GM19463 (cell line): ENCODE data around the gene COL4A6.
"Not testable (repeated sequence)": the region's sequence is repeated elsewhere in the genome, so short reads cannot be mapped to it uniquely, and the experiment has no call there.

ENCODE experiments used
- ATAC-seq: cut with Tn5 transposase; IDR thresholded peaks from one replicate; pipeline ENCODE4 v1.9.1; 2021; ENCODE audit warnings: mild to moderate bottlenecking, moderate library complexity; ENCODE audit not compliant: unreplicated experiment

Gene COL4A6

DNA sequence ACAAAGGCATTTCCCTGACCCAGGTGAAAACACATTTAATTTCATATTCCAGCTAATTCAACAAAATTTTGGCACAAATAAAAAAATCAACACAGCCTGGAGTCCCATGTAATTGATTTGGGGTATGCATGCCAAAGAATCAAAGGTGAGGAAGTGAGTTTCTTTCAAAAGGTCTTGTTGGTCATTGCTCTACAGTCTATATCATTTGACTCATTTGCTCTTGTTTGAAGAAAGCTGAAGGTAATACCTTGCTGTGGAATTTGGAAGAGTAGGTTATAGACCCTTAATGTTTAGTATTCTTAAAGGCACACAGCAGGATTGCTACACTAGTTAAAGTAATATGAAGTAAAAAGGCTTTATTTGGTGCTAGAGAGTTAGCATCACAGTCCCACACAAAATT lies 25.4 kb downstream of the COL4A6 start:
- no peak for ATAC-seq

DNA sequence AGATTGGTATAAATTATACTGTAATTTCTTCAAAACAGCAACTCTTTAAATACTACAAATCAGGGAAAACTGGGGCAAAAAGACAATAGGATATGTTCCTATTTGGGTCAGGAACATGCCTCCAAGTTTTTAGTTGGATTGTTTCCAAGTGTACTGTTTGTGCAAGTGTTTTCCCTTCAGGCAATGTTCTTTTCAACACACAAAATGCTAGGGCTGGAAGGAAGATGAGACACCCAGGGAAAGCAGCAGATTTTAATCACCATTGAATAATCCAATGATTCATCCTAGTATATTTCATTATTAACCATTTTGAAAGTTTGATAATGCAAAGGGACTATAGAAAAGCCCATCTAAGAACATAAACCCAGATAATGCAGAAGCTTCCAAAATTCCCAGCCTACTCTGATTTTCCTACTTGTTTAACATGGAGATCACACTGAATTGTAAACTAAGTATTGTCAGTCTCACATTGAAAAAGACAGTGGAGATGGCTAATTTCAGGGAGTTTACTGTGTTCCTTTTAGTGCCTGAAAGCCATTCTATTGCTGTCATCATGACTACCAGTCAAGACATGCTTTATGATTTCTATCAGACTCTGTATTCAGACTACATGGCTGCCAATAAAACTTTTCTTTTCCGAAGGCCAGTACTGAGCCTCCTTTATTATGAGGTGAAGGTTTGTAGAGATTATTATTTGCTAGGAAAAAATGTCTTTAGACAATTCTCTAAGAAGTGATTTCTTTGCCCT lies 38.6 kb downstream of the COL4A6 start:
- ATAC-seq, result no peak

DNA sequence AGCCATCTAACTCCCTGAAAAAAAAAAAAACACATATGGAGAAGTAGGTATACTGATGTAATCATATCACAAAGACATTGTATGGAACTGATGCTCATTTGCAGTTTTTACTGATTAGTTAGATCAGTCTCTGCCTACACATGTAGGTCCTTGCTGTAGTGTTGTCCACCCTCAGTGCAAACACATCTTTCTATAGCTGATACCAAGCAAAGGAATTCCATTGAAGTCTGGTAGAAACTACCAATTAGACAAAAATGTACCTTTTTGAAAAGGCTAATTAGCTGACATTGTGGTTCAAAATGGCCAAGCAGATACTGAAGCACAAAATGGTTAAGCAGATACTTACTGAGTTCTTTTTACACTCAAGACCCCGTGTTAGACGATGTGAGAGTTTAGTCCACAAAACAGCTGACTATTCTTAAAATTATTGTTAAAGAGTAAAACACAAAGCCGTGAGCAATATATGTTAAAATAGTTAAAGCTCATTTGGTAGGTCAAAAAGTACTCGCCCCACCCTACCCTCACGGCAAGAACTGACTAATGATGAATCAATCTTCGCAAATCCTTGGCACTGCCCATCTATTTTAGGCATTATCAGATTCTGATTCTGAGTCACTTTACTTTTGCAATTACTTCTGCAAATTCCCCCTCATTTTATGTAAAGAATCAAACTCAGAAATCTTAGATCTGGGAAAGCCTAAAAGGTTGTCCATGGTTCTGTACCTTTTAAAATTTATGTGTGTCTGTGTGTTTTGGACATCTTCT lies 40.4 kb downstream of the COL4A6 start:
- no peak for ATAC-seq

DNA sequence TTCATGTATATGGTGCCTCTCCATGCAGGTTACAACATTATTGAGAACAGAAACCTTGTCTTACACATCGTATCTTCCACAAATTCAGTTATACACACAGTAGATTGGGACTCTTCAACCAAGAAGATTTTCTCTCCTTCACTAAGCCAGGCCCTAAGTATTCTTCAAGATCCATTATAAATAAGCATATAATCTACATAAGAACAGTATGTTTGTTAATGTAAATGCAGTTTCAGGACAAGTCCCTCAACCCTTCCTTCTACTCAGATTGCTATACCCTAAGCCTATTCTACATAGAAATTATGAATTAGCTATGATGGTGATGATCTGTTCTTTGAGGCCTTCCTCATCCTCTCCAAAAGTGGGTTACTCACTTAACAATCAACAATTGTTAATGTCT lies 41.2 kb downstream of the COL4A6 start:
- ATAC-seq, result no peak

DNA sequence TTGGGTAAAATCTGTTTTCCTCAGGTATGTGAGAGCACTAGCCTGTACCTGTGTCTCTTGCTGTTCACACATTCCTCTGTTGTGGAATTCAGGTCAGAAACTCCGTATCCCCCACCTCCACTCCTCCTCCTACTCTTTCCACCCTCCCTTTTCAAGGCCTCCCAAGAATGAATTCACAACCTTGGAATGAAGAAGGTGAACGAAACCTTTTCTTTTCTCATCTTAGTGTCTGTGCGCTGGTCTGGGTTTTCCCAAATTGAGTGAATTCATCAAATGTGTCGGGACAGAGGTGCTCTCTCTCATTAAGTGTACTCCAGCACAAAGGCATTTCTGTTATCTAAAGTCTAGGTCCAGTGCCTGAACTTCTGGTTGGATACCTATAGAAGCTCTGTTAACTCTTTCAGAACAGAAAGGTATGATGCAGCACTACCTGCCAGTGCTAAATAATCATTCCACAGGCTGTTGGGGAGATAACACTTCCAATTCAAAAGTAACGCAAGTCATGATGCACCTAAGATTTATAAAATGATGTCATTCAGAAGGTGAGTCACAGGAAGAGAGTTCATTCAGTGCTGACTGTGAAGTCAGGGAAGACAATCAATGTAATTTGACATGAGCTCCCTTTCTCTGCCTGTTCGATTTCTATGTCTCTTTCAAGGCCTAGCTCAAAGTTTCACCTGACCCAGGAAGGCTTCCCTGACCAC lies 41.9 kb downstream of the COL4A6 start:
- ATAC-seq, result no peak

DNA sequence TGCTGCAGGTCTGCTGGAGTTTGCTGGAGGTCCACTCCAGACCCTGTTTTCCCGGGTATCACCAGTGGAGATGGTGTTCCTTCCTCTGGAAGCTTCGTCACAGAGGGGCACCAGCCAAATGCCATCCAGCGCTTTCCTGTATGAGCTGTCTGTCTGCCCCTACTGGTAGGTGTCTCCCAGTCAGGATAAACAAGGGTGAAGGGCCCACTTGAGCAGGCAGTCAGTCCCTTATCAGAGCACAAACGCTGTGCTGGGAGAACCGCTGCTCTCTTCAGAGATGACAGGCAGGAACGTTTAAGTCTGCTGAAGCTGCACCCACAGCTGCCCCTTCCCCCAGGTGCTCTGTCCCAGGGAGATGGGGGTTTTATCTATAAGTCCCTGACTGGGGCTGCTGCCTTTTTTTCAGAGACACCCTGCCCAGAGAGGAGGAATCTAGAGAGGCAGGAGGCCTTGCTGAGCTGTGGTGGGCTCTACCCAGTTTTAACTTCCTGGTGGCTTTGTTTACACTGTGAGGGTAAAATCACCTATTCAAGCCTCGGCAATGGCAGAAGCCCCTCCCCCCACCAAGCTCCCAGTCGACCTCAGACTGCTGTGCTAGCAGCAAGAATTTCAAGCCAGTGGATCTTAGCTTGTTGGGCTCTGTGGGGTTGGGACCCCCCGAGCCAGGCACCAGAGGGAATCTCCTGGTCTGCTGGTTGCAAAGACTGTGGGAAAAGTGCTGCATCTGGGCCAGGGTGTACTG lies 47.1 kb downstream of the COL4A6 start:
- not testable (repeated sequence) for ATAC-seq

DNA sequence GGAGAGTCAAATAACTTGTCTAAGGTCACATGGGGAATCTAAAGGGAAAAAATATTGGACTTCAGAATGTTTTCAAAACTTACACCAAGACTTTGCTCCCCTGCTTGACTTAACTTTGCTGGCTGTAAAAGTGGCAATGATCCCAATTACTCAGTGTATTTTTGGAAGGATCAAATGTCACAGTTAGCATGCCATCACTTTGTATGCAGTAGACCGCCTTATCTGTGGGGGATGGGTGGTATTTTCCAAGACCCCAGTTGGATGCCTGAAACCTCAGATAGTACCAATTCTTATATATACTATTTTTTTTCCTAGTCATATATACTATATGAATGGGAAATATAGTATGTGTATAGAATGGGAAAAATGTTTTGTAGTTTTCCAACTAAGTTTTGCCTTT lies 53.4 kb downstream of the COL4A6 start:
- no peak for ATAC-seq

- ATAC-seq, result no peak
Observed at GRCh38 chrX:108380222-108380621, 58.0 kb downstream of the COL4A6 start.

- ATAC-seq, result not testable (repeated sequence)
Observed at GRCh38 chrX:108376821-108377220, 61.4 kb downstream of the COL4A6 start.

GRCh38 chrX:108375591-108375990 lies 62.6 kb downstream of the COL4A6 start:
- not testable (repeated sequence) for ATAC-seq

- no peak for ATAC-seq
Observed at GRCh38 chrX:108366644-108367406, 71.4 kb downstream of the COL4A6 start.

DNA sequence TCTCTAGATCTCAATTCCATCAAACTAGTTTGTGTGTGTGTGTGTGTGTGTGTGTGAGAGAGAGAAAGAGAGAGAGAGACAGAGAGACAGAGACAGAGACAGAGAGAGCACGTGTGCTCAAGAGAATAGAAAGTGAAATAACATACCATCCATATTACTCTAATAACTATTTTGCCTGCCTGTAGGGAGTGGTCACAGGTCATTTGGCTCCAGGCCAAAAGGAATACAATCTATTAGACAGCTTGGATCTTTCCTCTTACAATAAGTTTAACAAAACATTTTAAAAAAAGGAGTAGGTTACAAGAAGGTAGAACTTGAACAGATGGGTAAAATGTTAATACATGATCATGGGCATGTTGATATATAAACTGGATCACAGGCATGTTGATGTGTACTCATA lies 76.2 kb downstream of the COL4A6 start:
- no peak for ATAC-seq

GRCh38 chrX:108361316-108361715 lies 76.9 kb downstream of the COL4A6 start:
- ATAC-seq, result no peak

DNA sequence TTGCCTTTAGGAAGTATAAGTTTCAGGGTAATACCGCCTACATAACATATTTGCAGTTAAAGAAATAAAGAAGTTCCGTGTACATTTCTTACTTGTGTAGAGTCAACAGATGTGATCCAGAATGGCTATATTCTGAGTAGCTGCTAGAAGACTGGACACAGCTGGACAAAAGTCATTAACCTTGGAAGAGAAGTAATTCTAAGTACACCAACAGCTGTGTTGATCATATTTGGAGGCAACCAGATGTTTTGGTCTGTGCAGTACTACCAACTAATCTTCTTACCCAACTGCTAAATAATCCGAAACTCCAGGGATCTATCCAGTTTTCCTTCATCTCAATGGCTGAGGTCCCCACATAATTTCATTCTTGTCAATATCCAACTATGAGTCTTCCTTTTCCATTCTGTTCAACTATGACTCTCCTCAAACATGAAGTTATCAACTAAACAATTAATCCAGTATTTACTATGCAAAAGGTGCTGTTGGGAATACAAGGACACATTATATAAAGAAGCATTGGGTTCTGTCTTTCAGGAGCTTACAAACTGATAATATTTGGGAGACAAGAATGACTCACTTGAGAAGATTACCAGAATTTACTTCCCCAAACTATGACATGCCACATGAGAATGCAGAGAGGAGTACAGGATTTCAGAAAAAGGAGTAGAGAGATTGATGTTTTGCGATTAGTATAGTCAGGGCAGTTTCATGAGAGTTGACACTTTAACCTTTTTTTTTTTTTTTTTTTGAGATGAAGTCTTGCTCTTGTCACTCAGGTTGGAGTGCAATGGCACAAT lies 78.2 kb downstream of the COL4A6 start:
- no peak for ATAC-seq

DNA sequence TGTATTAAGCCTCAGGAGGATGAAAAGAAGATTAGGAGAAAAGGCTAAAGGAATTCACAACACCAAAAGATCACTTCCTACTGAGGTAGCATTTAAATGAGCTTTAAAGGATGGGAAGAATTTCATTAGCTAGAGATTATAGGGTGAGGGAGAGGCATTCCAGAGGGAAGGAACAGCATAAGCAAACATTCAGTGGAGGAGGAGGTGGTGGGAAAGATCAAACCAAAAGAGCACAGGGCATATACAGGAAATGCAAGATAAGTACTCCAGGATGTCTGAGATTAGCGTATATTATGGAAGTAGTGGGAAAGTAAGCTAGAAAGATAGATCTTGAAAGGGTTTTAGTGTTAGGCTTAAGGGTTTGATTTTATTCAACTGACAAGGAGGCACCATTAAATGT lies 84.8 kb downstream of the COL4A6 start:
- no peak for ATAC-seq

GRCh38 chrX:108349210-108349609 lies 89.0 kb downstream of the COL4A6 start:
- ATAC-seq, result no peak

- no peak for ATAC-seq
Observed at GRCh38 chrX:108348525-108348924, 89.7 kb downstream of the COL4A6 start.

DNA sequence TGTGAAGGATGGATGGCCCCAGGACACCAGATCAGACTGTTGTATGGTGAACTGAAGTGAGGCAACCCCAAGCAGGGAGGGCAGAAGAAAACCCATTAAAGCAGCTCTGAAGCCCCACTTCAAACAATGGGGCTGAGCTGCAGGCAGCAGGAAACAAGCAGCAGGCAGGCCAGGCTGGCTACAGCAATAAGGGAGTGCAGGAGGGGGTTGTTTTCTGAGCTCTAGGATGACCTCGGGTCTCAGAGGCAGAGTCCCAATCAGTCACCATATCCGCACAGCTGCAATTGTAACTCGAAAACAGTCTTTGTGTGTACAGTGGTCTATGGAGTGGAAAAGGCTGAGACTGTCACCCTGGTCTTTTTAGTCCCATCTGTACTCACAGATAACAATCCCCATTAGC lies 90.4 kb downstream of the COL4A6 start:
- ATAC-seq, result no peak

- ATAC-seq, result no peak
Observed at GRCh38 chrX:108344216-108344615, 94.0 kb downstream of the COL4A6 start.

DNA sequence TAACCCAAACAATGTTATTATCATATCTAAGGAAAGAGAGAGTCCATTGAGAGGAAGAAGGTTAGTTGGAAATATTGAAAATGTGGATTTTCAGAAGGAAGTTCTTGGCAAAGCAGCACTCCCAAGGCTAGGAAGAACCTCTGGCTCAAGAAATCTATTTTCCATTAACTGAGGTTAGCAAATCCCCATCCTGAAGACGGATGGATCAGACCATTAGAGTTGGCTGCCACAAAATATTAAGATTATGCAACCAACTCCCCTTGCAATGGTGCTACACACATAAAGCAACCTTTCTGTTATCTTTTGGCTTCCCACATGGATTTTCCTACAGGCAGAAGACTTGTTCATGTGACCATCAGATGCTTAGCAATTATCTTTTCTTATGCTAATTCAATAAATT lies 96.3 kb downstream of the COL4A6 start:
- ATAC-seq, result no peak
